Frontal cortex (tissue), 4 donors: ENCODE data around the gene PAK3. TPM values are rescaled to one million over a fixed set of nuclear protein-coding genes. Genes with fewer than 3 reads are reported as not detected.

Source experiments
- DNase-seq, 2 donors: peaks; one replicate each; pipeline ENCODE4 v3.0.0; 2012; ENCODE audit warnings: low spot score in 2 of 2
- FAIRE-seq: peaks from 2 replicates; lab custom pipeline; 2012; peaks lifted over from hg19 to GRCh38; lab: Jason Lieb, UNC
- small RNA-seq: library from RNA; depleted of rRNA; stranded (forward); fragments of <200 nt; gene quantifications from one replicate; pipeline ENCODE3, GENCODE V24; 2014
- total RNA-seq: library from RNA; depleted of rRNA; stranded (reverse); fragments of >200 nt; gene quantifications from one replicate; pipeline ENCODE4 v1.2.3, GENCODE V29; 2014
- donor health status: control.
- donor health status: control.
- donor health status: control.

Gene PAK3
- total RNA-seq, 1 donor from 2014 or later: 102 TPM

DNA sequence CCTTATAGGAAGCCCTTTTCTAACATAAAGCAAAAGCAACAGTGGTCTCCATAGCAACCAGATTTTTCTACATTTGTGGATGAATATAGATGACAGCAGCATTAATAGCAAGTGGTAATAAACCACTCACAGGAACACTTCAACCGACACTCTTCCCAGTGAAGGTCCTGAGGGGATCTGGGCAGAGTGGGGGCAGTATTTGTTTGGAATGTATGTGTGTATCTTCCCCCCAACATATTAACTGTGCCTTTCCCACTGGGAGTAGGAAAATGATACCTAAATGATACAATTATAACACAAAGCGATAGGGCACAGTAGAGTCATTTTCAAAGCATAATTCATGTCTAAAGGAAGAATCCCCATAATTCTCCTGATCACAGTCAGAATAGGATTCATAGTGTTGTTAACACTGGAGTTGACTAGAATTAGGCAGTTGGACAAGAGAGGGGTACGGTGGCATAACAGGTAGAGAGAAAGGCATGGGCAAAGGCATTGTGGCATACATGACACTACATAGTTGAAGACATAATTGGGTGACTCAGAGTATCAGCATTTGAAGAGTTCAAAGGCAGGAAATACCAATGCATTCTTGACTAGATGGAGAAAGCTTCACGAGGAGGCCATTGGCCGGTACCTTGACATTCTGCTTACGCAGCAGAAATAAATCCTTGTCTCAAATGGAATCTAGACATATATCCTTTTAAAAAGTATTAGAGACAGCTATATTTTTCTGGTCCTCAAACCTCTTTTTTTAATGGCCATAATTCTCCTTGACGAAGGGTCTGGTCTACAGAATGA is 159.1 kb downstream of the PAK3 start:
- DNase-seq (no peak), FAIRE-seq (no peak)

DNA sequence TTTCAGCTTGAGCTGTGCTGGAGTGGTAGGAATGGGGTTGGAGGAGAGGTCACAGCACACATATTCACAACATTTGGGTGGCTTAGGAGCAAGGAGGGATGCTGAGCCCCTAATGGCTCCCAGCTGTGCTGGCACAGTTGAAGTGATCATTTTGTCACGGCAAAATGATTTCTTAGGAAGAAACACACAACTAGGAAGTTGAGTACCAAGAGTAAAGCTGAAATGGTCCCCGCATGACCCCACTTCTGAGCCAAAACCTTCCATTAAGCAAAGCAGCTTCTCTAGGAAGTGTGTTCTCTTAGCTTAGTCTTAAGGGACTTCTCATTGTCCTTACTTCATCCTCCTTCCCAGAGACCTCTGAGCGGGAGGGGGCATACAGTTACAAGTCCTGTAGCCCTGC is 161.7 kb downstream of the PAK3 start:
- FAIRE-seq (no peak), DNase-seq (no peak)

DNA sequence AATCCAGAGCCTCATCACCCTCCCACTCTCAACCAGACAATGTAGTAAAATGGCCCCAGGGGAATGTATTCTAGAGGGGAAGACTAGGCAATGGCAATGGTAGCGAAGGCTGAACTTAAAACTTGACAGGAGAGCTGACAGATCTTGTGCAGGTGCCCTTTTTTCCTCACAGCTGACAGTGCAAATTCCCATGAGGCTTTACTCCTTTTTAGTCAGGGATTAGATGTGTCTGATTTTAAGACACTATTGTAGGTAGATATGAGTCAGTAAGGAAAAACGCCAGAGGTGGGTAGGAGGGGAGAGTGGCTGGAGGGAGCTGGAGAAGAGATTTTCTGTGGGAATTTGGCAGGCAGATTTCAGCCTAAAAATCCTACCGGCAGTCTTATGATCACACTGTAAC is 163.6 kb downstream of the PAK3 start:
- DNase-seq: no peak
- FAIRE-seq: no peak

DNA sequence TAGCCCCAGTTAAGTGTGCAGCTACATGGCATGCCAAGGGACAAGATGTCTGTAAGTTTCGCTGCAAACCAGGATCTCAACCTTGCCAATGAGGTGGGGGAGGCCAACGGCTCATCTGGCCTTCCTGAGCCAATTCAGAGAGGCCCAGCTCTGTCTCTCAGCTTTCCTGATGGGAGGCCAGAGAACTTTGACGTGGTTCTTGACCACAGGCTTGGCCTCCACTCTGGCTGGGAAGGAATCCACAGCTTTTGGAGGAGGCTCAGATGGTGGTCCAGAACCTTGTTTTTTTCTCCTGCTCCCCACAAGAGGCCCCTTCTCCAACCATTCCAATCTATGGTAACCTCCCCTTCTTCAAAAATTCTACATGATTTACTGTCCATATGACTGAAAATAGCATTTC is 164.5 kb downstream of the PAK3 start:
- DNase-seq (no peak), FAIRE-seq (no peak)

- FAIRE-seq (no peak), DNase-seq (no peak)
These were observed 166.1 kb downstream of the PAK3 start for GRCh38 chrX:111262086-111262485.

GRCh38 chrX:111264385-111264784 is 168.4 kb downstream of the PAK3 start:
- no peak for DNase-seq
- no peak for FAIRE-seq

DNA sequence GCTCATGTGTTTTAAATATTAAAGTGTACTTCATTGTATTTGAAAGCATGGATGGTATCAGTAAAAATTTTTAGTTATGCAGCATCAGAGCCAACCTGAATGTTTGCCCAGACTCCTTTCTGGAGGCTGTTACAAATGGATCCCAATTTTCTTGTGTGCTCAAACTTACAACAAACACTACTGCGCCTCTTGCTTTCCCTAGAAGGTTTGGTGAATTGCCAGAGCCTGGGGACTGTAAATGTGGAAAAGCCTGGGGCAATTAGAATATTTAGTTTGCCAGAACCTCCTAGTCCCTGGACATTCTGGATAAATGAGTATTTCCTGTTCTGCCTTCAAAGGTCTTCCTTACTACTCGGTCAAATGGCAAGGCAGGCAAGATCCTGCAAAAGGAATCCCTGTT is 169.5 kb downstream of the PAK3 start:
- FAIRE-seq (no peak), DNase-seq (no peak)

GRCh38 chrX:111268506-111268905 is 172.5 kb downstream of the PAK3 start:
- FAIRE-seq (no peak), DNase-seq (no peak)

DNA sequence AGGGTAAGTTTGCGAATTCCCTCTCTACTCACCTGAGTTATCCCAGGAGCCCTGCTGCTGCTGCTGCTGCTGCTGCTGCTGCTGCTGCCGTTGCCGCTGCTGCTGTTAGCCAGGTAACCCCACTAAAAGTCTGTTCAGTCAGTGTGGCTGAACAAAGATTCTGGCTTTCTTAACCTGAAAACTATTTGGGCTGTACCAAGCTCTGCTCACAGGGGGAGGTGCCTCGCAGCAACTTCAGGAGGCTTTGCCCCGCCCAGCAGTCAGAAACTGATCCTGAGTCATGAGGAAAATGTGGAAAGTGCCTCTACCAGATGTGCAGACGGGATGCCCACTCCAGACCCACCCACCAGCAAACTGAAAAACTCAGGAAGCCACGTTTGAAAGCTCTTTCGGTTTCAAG is 174.3 kb downstream of the PAK3 start, which contains the start of gene CAPN6:
Gene CAPN6 (minus strand): TSS at position 145 of the 400 bp plus-strand sequence. CDS start 6,547 bp downstream, outside the sequence.
- FAIRE-seq (no peak), DNase-seq (no peak)

Small RNA genes lying within 50 kb of the gene (small RNA-seq; reads per million reads assigned to genes)
- gene FCF1P4: not detected

Other genes starting within 250 kb of the PAK3 start
- under 0.01 TPM for gene CAPN6, start 174.3 kb downstream of the PAK3 start, total RNA-seq